Astrocyte (in vitro differentiated cells and primary cell): Measurements from ENCODE around the gene ARHGEF10L.

Source experiments
- CTCF ChIP-seq: IDR thresholded peaks from 2 replicates; pipeline ENCODE4 v1.5.1; 2011; ENCODE audit warnings: low read depth, mild to moderate bottlenecking, inconsistent platforms, low read length, moderate library complexity; ENCODE audit not compliant: insufficient read depth
- EZH2 ChIP-seq: IDR thresholded peaks from 2 replicates; pipeline ENCODE4 v1.6.1; 2012; ENCODE audit warnings: mild to moderate bottlenecking, low read length, inconsistent platforms; ENCODE audit not compliant: insufficient read depth

GRCh38 chr1:17611991-17612390 is 72.5 kb downstream of the ARHGEF10L start:
- TF ChIP-seq CTCF = no peak
- TF ChIP-seq EZH2 = no peak
